ENCODE data around the gene KCNC1.

GRCh38 chr11:17721242-17721999 is 13.2 kb upstream of the KCNC1 start:
- TF ChIP-seq POLR2A (IDR thresholded peaks at IDR 0.05) (no peak), CTCF (IDR thresholded peaks at IDR 0.05) (no peak)
